Measurements from ENCODE around the gene CFAP20DC. TPM values are rescaled to one million over a fixed set of nuclear protein-coding genes. Genes with fewer than 3 reads are reported as not detected.
"Not testable (repeated sequence)": the region's sequence is repeated elsewhere in the genome, so short reads cannot be mapped to it uniquely, and the experiment has no call there.

The CFAP20DC gene
- total and polyA plus RNA-seq, 7 donors = 0.03 TPM; not detected in 4

- no peak for ATAC-seq
- Histone ChIP-seq H3K9me3 (no peaks in the 10 kb centered on the region), H3K27ac (no peak overlapping the region), H3K4me1 (no peaks in the 10 kb centered on the region), H3K27me3 (ENCODE audit: insufficient read depth in 3 of 3, low read length in 2 of 3) (peaks cover 0 to 1% (median 0%) of the 10 kb centered on the region in 3 donors), H3K4me3 (no peak overlapping the region), H3K36me3 (ENCODE audit: insufficient read depth in 1 of 2, low read depth in 1 of 2) (no peaks in the 10 kb centered on the region)
- intact Hi-C loops (cut with DNase I) = no loop called here
- DNase-seq = no peak
- 74 to 77% (median 75%) methylated on average over 3 of the region's 3 CpGs for WGBS, 3 donors
- TF ChIP-seq CTCF (IDR thresholded peaks at IDR 0.05) = no peak
Measured at GRCh38 chr3:58707390-58707930, 342.4 kb downstream of the CFAP20DC start.

- Histone ChIP-seq H3K4me3 (no peak overlapping the region), H3K27ac (no peak overlapping the region), H3K27me3 (ENCODE audit: insufficient read depth in 3 of 3, low read length in 2 of 3) (peaks cover 0 to 1% (median 0%) of the 10 kb centered on the region in 3 donors), H3K36me3 (ENCODE audit: insufficient read depth in 1 of 2, low read depth in 1 of 2) (no peaks in the 10 kb centered on the region), H3K4me1 (no peaks in the 10 kb centered on the region), H3K9me3 (no peaks in the 10 kb centered on the region)
- DNase-seq (no peak), ATAC-seq (no peak)
- 78 to 86% (median 81%) methylated on average over 2 of the region's 2 CpGs for whole genome bisulfite sequencing, 3 donors
- intact Hi-C loops (cut with DNase I) = no loop called here
- no peak for TF ChIP-seq CTCF (IDR thresholded peaks at IDR 0.05)
Measured at GRCh38 chr3:58706395-58707167, 343.2 kb downstream of the CFAP20DC start.

- H3K4me1 ChIP-seq = no peaks in the 10 kb centered on the region
- no peaks in the 10 kb centered on the region for H3K9me3 ChIP-seq
- no peak for TF ChIP-seq CTCF (IDR thresholded peaks at IDR 0.05)
- DNase-seq (no peak), ATAC-seq (no peak)
- H3K27me3 ChIP-seq (ENCODE audit: insufficient read depth in 3 of 3, low read length in 2 of 3) = no peaks in the 10 kb centered on the region
- no peak overlapping the region for H3K4me3 ChIP-seq
- H3K27ac ChIP-seq = no peak overlapping the region
- intact Hi-C loops (cut with DNase I) = no loop called here
- 39 to 47% (median 47%) methylated on average over 2 of the region's 2 CpGs for WGBS, 3 donors
- H3K36me3 ChIP-seq (ENCODE audit: insufficient read depth in 1 of 2, low read depth in 1 of 2) = no peaks in the 10 kb centered on the region
Measured at GRCh38 chr3:58704745-58705144, 345.1 kb downstream of the CFAP20DC start.

GRCh38 chr3:58704304-58704703 is 345.5 kb downstream of the CFAP20DC start:
- H3K4me3 ChIP-seq; DNase-seq; H3K9me3 ChIP-seq; H3K27ac ChIP-seq; H3K36me3 ChIP-seq (ENCODE audit: insufficient read depth in 1 of 2, low read depth in 1 of 2); H3K4me1 ChIP-seq; intact Hi-C loops (cut with DNase I); H3K27me3 ChIP-seq (ENCODE audit: insufficient read depth in 3 of 3, low read length in 2 of 3); ATAC-seq: not testable (repeated sequence)
- WGBS, 3 donors = 67 to 77% (median 74%) methylated on average over 2 of the region's 2 CpGs

GRCh38 chr3:58698246-58698645 is 351.6 kb downstream of the CFAP20DC start:
- intact Hi-C loops (cut with DNase I) = no loop called here
- Histone ChIP-seq H3K9me3 (no peaks in the 10 kb centered on the region), H3K36me3 (ENCODE audit: insufficient read depth in 1 of 2, low read depth in 1 of 2) (no peaks in the 10 kb centered on the region), H3K27ac (no peak overlapping the region), H3K4me3 (no peak overlapping the region), H3K4me1 (no peaks in the 10 kb centered on the region), H3K27me3 (ENCODE audit: insufficient read depth in 3 of 3, low read length in 2 of 3) (no peaks in the 10 kb centered on the region)
- DNase-seq (no peak), ATAC-seq (no peak)
- no peak for TF ChIP-seq CTCF (IDR thresholded peaks at IDR 0.05)
